SK-N-SH (cell line): ENCODE measurements around the gene DCP1B. TPM values are rescaled to one million over a fixed set of nuclear protein-coding genes. Genes with fewer than 3 reads are reported as not detected.

ENCODE experiments used
- CTCF ChIA-PET: fragments of 300-600, 350-600 bp; formaldehyde crosslinking; extraction: SDS; loops from one replicate; lab custom pipeline; 2021; lab: Yijun Ruan, JAX
- POLR2A ChIA-PET: fragments of 350-600 bp; sonication (Branson Sonifier 250); formaldehyde crosslinking; extraction: SDS; loops from one replicate; lab custom pipeline; 2020; ENCODE audit warnings: antibody characterized with exemption, inconsistent platforms; lab: Yijun Ruan, JAX
- DNase-seq: peaks from one replicate; pipeline ENCODE4 v3.0.0; 2012
- H2AFZ ChIP-seq: fragments of 200-600 bp; sonication (generic); 2 replicates; pipeline ENCODE4 v1.8.1; 2016; ENCODE audit warnings: antibody characterized with exemption, mild to moderate bottlenecking, low read depth
- H3F3A ChIP-seq: fragments of 200-600 bp; sonication (generic); replicated peaks from 2 replicates; pipeline ENCODE3; 2016; ENCODE audit warnings: antibody characterized with exemption, mild to moderate bottlenecking; ENCODE audit not compliant: insufficient read depth
- H3K27ac ChIP-seq, 2 experiments: fragments of 200-500 bp in 1 of 2; fragments of 200-600 bp in 1 of 2; sonication (Bioruptor generic) in 1 of 2; sonication (generic), shearing (Covaris generic) in 1 of 2; 2 replicates each; pipeline versions ENCODE4 v1.5.1 to v1.6.1; 2014 to 2016; ENCODE audit warnings: low read depth in 2 of 2, inconsistent platforms in 1 of 2, low read length in 1 of 2, mild to moderate bottlenecking in 1 of 2, mixed read lengths in 1 of 2
- H3K27me3 ChIP-seq: fragments of 200-600 bp; sonication (generic), shearing (Covaris generic); 2 replicates; pipeline ENCODE4 v1.6.1; 2016; ENCODE audit warnings: mixed run types; ENCODE audit not compliant: insufficient read depth
- H3K36me3 ChIP-seq, 2 experiments: fragments of 200-500 bp in 1 of 2; fragments of 200-600 bp in 1 of 2; sonication (Bioruptor generic) in 1 of 2; sonication (generic) in 1 of 2; replicated peaks in 1 of 2; 2 replicates each; pipeline versions ENCODE3 to v1.5.1; 2014 to 2016; ENCODE audit warnings: low read length in 1 of 2, mild to moderate bottlenecking in 1 of 2; ENCODE audit not compliant: insufficient read depth in 2 of 2, control insufficient read depth in 1 of 2
- H3K4me1 ChIP-seq, 2 experiments: fragments of 200-500 bp in 1 of 2; fragments of 200-600 bp in 1 of 2; sonication (Bioruptor generic) in 1 of 2; sonication (generic), shearing (Covaris generic) in 1 of 2; 2 replicates each; pipeline versions ENCODE4 v1.5.1 to v1.6.1; 2014 to 2016; ENCODE audit warnings: low read depth in 1 of 2, low read length in 1 of 2, mixed run types in 1 of 2; ENCODE audit not compliant: insufficient read depth in 2 of 2, control insufficient read depth in 1 of 2
- H3K4me2 ChIP-seq: fragments of 200-600 bp; sonication (generic), shearing (Covaris generic); 2 replicates; pipeline ENCODE4 v1.6.1; 2017; ENCODE audit warnings: mixed run types
- H3K4me3 ChIP-seq, 2 experiments: fragments of 200-500 bp in 1 of 2; fragments of 200-600 bp in 1 of 2; sonication (Bioruptor generic) in 1 of 2; sonication (generic), shearing (Covaris generic) in 1 of 2; 2 replicates each; pipeline versions ENCODE4 v1.5.1 to v1.8.1; 2014 to 2016; ENCODE audit warnings: low read depth in 2 of 2, inconsistent platforms in 1 of 2, low read length in 1 of 2, mild to moderate bottlenecking in 1 of 2, mixed read lengths in 1 of 2, moderate library complexity in 1 of 2
- H3K79me2 ChIP-seq: fragments of 200-600 bp; sonication (generic); 2 replicates; pipeline ENCODE4 v1.8.1; 2017; ENCODE audit warnings: mild to moderate bottlenecking; ENCODE audit not compliant: insufficient read depth
- H3K9ac ChIP-seq: fragments of 200-600 bp; sonication (generic); 2 replicates; pipeline ENCODE4 v1.6.1; 2017; ENCODE audit warnings: mixed run types
- H3K9me2 ChIP-seq: fragments of 200-600 bp; sonication (generic); 2 replicates; pipeline ENCODE4 v1.6.1; 2017; ENCODE audit warnings: mixed run types
- H3K9me3 ChIP-seq: fragments of 200-600 bp; sonication (generic); 2 replicates; pipeline ENCODE4 v1.6.1; 2017; ENCODE audit warnings: mixed run types, mild to moderate bottlenecking, moderate library complexity
- H4K20me1 ChIP-seq: fragments of 200-600 bp; sonication (generic); 2 replicates; pipeline ENCODE4 v1.6.1; 2017; ENCODE audit warnings: mild to moderate bottlenecking, mixed run types; ENCODE audit not compliant: insufficient read depth
- CHD2 ChIP-seq: fragments of 150-350 bp; IDR thresholded peaks from 2 replicates; pipeline ENCODE4 v1.6.1; 2018; ENCODE audit warnings: low read length; ENCODE audit not compliant: partially characterized antibody
- EP300 ChIP-seq, 2 experiments: IDR thresholded peaks; 2 replicates each; pipeline versions ENCODE4 v1.4.0 to v1.6.1; 2012; ENCODE audit warnings: borderline replicate concordance in 1 of 2, low read depth in 1 of 2, low read length in 1 of 2
- EZH2phosphoT487 ChIP-seq: fragments of 200-600 bp; sonication (generic); IDR thresholded peaks from 2 replicates; pipeline ENCODE4 v1.6.1; 2017; ENCODE audit warnings: low read depth, mixed run types, mild to moderate bottlenecking, antibody characterized with exemption, moderate library complexity, borderline replicate concordance
- FOSL2 ChIP-seq: IDR thresholded peaks from 2 replicates; pipeline ENCODE4 v1.4.0; 2012; ENCODE audit warnings: low read depth, mild to moderate bottlenecking, moderate library complexity, borderline replicate concordance
- GATA2 ChIP-seq: sonication (generic); formaldehyde crosslinking; IDR thresholded peaks from 2 replicates; pipeline ENCODE4 v1.5.0; 2020; ENCODE audit warnings: mild to moderate bottlenecking, missing genetic modification reagents
- JUND ChIP-seq: IDR thresholded peaks from 2 replicates; pipeline ENCODE4 v1.4.0; 2012
- MEF2A ChIP-seq: IDR thresholded peaks from 2 replicates; pipeline ENCODE4 v1.4.0; 2012; ENCODE audit warnings: low read depth, borderline replicate concordance
- NRF1 ChIP-seq: IDR thresholded peaks from 2 replicates; pipeline ENCODE4 v1.6.1; 2012; ENCODE audit warnings: low read depth, mild to moderate bottlenecking, low read length
- RAD21 ChIP-seq: IDR thresholded peaks from 2 replicates; pipeline ENCODE4 v1.6.1; 2012; ENCODE audit warnings: mild to moderate bottlenecking, low read length
- RFX5 ChIP-seq: IDR thresholded peaks from 2 replicates; pipeline ENCODE4 v1.6.1; 2012; ENCODE audit warnings: mild to moderate bottlenecking, improper control_type of control experiment, low read length
- TEAD4 ChIP-seq: IDR thresholded peaks from 2 replicates; pipeline ENCODE4 v1.4.0; 2012; ENCODE audit warnings: mild to moderate bottlenecking, borderline replicate concordance; ENCODE audit not compliant: insufficient read depth
- YY1 ChIP-seq: IDR thresholded peaks from 2 replicates; pipeline ENCODE4 v1.4.0; 2012; ENCODE audit warnings: low read depth, mild to moderate bottlenecking
- WGBS: methylation state at CpG from one replicate; pipeline ENCODE4 v1.1.6; 2017; ENCODE audit warnings: low lambda C conversion rate; 5-methylcytosine and 5-hydroxymethylcytosine counted together
- polyA plus RNA-seq, 3 experiments: library from polyadenylated mRNA; depleted of rRNA; stranded (reverse); fragments of >200 nt; gene quantifications; 2 replicates each; pipeline ENCODE4 v1.2.3, GENCODE V29; 2012
- TF ChIP-seq, protein P1 (sequence below): fragments of 200-600 bp; sonication (generic); IDR thresholded peaks from 2 replicates; pipeline ENCODE4 v1.6.1; 2017; ENCODE audit warnings: antibody characterized with exemption, mild to moderate bottlenecking, moderate library complexity
- TF ChIP-seq, protein P2 (sequence below): IDR thresholded peaks from 2 replicates; pipeline ENCODE4; 2012
- TF ChIP-seq, protein P3 (sequence below): fragments of 150-350 bp; IDR thresholded peaks from 2 replicates; pipeline ENCODE4 v1.6.1; 2017; ENCODE audit warnings: antibody characterized with exemption, low read length, low read depth, borderline replicate concordance
- TF ChIP-seq, protein P4 (sequence below): IDR thresholded peaks from 2 replicates; pipeline ENCODE4 v1.4.0; 2012; ENCODE audit warnings: low read depth

The DCP1B gene
- polyA plus RNA-seq, 1 of the 3 experiments (the other 2 are of a cell fraction): 18.8 TPM

- H3K9ac ChIP-seq: no peak within 1 kb of the TSS
- DNase-seq: peak; percentile 30
- no peaks in the 10 kb centered on the region for H3K9me3 ChIP-seq
- no peak within 1 kb of the TSS for H3K4me2 ChIP-seq
- 63% methylated on average over 12 of the region's 18 CpGs for WGBS
- H3K79me2 ChIP-seq: no peaks in the 10 kb centered on the region
- no peak for TF ChIP-seq YY1
- TF ChIP-seq TEAD4: no peak
- no peak for TF ChIP-seq FOSL2
- TF ChIP-seq RFX5: no peak
- H3K9me2 ChIP-seq: no peaks in the 10 kb centered on the region
- H3K36me3 ChIP-seq: no peaks in the 10 kb centered on the region
- H2AFZ ChIP-seq: no peak within 1 kb of the TSS
- ChIA-PET CTCF (interaction anchor here (0.9 to 5.5 kb wide), 4 partner anchors 18 to 478 kb away, joined by 3 to 40 read pairs (median 4); no protein-coding TSS in a partner anchor), POLR2A (no interaction called here)
- no peak within 1 kb of the TSS for H3K4me3 ChIP-seq
- no peaks in the 10 kb centered on the region for H3K27me3 ChIP-seq
- H3F3A ChIP-seq: no peaks in the 10 kb centered on the region
- H3K27ac ChIP-seq: no peak within 1 kb of the TSS; a peak in 1 of 4 replicates
- H3K4me1 ChIP-seq: peaks cover 0 to 24% of the 10 kb centered on the region in 2 experiments; a peak in 1 of 4 replicates
- H4K20me1 ChIP-seq: no peaks in the 10 kb centered on the region
Measured at GRCh38 chr12:1918081-1918883, 86.0 kb downstream of the DCP1B start, which contains the start of gene CACNA2D4. CACNA2D4 (minus strand) TSS chr12:1918652; CDS start chr12:1918473, 179 bp downstream.

DNA sequence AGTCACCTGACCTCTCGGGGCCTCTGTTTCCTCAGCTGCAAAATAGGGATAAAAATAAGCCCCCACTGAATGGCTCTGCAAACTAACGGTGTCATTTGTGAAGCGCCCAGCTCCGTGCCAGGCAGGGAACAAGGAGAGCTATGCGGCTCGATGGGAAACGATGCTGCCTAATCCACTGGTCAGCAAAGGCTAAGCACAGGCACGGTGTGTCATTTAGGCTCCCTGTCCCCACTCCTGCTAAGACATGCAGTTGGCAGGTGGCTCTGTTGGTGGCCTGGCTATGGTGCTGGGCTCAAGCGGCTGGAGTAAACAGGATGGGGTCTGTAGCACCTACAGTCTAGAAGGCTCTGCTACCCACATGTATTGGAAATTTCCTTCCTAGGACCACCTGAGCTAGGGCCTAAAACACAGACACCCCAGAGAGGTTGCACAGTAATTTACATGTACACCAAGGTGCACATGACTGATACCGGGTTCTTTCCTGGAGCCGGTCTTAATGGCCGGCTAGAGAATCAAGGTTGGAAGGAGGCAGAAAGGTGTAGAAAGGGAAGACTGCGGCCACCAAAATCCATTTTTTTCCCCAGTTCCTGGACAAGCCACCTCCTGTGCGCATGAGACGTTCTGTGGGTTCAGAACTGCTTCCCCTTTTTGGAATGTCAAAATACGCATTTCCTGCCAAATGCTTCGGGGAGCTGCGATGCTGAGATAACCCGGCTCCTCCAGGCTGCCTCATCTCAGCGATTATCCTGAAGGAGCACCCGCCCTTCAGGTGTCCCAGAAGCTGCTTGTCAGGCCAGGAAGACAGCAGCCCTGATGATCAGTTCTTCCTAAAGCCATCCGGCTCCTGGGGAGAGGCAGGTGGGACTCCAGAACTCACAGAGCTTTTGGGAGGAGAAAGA is 86.8 kb downstream of the DCP1B start:
- no peak overlapping the region for H2AFZ ChIP-seq
- H3K4me1 ChIP-seq: peaks cover 0 to 24% of the 10 kb centered on the region in 2 experiments; a peak in 1 of 4 replicates
- no peaks in the 10 kb centered on the region for H3K9me2 ChIP-seq
- ChIA-PET POLR2A (no interaction called here), CTCF (interaction anchor here (0.9 to 5.5 kb wide), 6 partner anchors 16 to 478 kb away, joined by 3 to 40 read pairs (median 3); no protein-coding TSS in a partner anchor)
- H3K79me2 ChIP-seq: no peaks in the 10 kb centered on the region
- 85% methylated on average over 21 of the region's 22 CpGs for WGBS
- no peak overlapping the region for H3K9ac ChIP-seq
- H3K36me3 ChIP-seq: no peaks in the 10 kb centered on the region
- no peaks in the 10 kb centered on the region for H3F3A ChIP-seq
- H3K27ac ChIP-seq: no peak overlapping the region; a peak in 1 of 4 replicates
- DNase-seq: peak; percentile 27
- no peaks in the 10 kb centered on the region for H3K27me3 ChIP-seq
- no peak overlapping the region for H3K4me3 ChIP-seq
- H3K4me2 ChIP-seq: no peak overlapping the region
- no peaks in the 10 kb centered on the region for H4K20me1 ChIP-seq
- no peaks in the 10 kb centered on the region for H3K9me3 ChIP-seq
- no peak for TF ChIP-seq TEAD4
- TF ChIP-seq NRF1: no peak
- no peak for TF ChIP-seq GATA2 (CRISPR knock-in tag)
- TF ChIP-seq RAD21: no peak
- TF ChIP-seq, protein P1, sequence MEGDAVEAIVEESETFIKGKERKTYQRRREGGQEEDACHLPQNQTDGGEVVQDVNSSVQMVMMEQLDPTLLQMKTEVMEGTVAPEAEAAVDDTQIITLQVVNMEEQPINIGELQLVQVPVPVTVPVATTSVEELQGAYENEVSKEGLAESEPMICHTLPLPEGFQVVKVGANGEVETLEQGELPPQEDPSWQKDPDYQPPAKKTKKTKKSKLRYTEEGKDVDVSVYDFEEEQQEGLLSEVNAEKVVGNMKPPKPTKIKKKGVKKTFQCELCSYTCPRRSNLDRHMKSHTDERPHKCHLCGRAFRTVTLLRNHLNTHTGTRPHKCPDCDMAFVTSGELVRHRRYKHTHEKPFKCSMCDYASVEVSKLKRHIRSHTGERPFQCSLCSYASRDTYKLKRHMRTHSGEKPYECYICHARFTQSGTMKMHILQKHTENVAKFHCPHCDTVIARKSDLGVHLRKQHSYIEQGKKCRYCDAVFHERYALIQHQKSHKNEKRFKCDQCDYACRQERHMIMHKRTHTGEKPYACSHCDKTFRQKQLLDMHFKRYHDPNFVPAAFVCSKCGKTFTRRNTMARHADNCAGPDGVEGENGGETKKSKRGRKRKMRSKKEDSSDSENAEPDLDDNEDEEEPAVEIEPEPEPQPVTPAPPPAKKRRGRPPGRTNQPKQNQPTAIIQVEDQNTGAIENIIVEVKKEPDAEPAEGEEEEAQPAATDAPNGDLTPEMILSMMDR: no peak
- TF ChIP-seq CHD2: no peak
- TF ChIP-seq, protein P2, sequence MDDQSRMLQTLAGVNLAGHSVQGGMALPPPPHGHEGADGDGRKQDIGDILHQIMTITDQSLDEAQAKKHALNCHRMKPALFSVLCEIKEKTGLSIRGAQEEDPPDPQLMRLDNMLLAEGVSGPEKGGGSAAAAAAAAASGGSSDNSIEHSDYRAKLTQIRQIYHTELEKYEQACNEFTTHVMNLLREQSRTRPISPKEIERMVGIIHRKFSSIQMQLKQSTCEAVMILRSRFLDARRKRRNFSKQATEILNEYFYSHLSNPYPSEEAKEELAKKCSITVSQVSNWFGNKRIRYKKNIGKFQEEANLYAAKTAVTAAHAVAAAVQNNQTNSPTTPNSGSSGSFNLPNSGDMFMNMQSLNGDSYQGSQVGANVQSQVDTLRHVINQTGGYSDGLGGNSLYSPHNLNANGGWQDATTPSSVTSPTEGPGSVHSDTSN: no peak
- no peak for TF ChIP-seq EZH2phosphoT487
- TF ChIP-seq MEF2A: no peak
- TF ChIP-seq, protein P3, sequence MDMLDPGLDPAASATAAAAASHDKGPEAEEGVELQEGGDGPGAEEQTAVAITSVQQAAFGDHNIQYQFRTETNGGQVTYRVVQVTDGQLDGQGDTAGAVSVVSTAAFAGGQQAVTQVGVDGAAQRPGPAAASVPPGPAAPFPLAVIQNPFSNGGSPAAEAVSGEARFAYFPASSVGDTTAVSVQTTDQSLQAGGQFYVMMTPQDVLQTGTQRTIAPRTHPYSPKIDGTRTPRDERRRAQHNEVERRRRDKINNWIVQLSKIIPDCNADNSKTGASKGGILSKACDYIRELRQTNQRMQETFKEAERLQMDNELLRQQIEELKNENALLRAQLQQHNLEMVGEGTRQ: no peak
- no peak for TF ChIP-seq EP300 (IDR thresholded peaks at IDR 0.05; ENCODE audit: borderline replicate concordance in 1 of 2, low read depth in 1 of 2, low read length in 1 of 2)
- TF ChIP-seq, protein P4, sequence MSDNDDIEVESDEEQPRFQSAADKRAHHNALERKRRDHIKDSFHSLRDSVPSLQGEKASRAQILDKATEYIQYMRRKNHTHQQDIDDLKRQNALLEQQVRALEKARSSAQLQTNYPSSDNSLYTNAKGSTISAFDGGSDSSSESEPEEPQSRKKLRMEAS: no peak
- TF ChIP-seq JUND: no peak
